ENCODE results near the gene SLC49A3. TPM values are rescaled to one million over a fixed set of nuclear protein-coding genes. Genes with fewer than 3 reads are reported as not detected.

SLC49A3 gene
- total and polyA plus RNA-seq, 2 of the 4 experiments (the other 2 are of a cell fraction), result under 0.01 to 0.32 TPM

- H3K4me2 ChIP-seq (ENCODE audit: low read depth, low read length), result no peak overlapping the region
- H4K91ac ChIP-seq (ENCODE audit: insufficient read depth, low read depth, low read length), result no peak overlapping the region
- no peak overlapping the region for H4K8ac ChIP-seq (ENCODE audit: low read depth in 2 of 2, low read length in 2 of 2)
- WGBS, 2 experiments (ENCODE audit: extremely low coverage in 2 of 2, insufficient read length in 1 of 2), result 95% methylated on average over 14 of the region's 20 CpGs; no CpG with 5 or more reads in 1 of the 2 experiments
- no peak overlapping the region for H2BK120ac ChIP-seq (ENCODE audit: low read depth, low read length)
- H3K56ac ChIP-seq (ENCODE audit: extremely low read depth, insufficient read depth, low read length), result no peak overlapping the region
- no peak overlapping the region for H2BK15ac ChIP-seq (ENCODE audit: low read depth, low read length)
- H3K23ac ChIP-seq (ENCODE audit: low read depth, low read length), result no peak overlapping the region
- intact Hi-C loops (cut with micrococcal nuclease), result no loop called here
- no peak overlapping the region for H4K5ac ChIP-seq (ENCODE audit: low read depth, low read length)
- POLR2A ChIA-PET (ENCODE audit: unreplicated experiment), result no interaction called here
- no peaks in the 10 kb centered on the region for H3K9me3 ChIP-seq (ENCODE audit: control insufficient read depth, insufficient read depth, low read length)
- H3K36me3 ChIP-seq (ENCODE audit: control insufficient read depth, insufficient read depth, low read length), result peaks cover 48% of the 10 kb centered on the region
- H3K4ac ChIP-seq (ENCODE audit: low read depth, low read length), result no peak overlapping the region
- H3K4me1 ChIP-seq (ENCODE audit: control insufficient read depth, insufficient read depth, low read length), result no peaks in the 10 kb centered on the region
- H3K18ac ChIP-seq (ENCODE audit: low read depth, low read length), result no peak overlapping the region
- BruUV-seq (replicated peaks), result no TSS peak
- no peak overlapping the region for H3K14ac ChIP-seq (replicated peaks; ENCODE audit: low read depth, low read length)
- ATAC-seq (ENCODE audit: low read depth) (no peak), DNase-seq (no peak)
- no peak overlapping the region for H2BK20ac ChIP-seq (ENCODE audit: low read depth, low read length)
- H2BK5ac ChIP-seq (ENCODE audit: low read depth, low read length, poor library complexity, severe bottlenecking), result no peak overlapping the region
- H3K79me1 ChIP-seq (ENCODE audit: low read depth in 1 of 2, low read length in 2 of 2), result peaks cover 17 to 43% of the 10 kb centered on the region in 2 experiments
- H2AFZ ChIP-seq (replicated peaks; ENCODE audit: low read length, poor library complexity), result no peak overlapping the region
- no peak for TF ChIP-seq RAD21 (IDR thresholded peaks at IDR 0.05; ENCODE audit: low read length)
- no peak for TF ChIP-seq MAFK (IDR thresholded peaks at IDR 0.05; ENCODE audit: low read depth, low read length)
- no peak for TF ChIP-seq CEBPB (IDR thresholded peaks at IDR 0.05; ENCODE audit: low read depth, low read length)
- no peak for TF ChIP-seq CHD1 (IDR thresholded peaks at IDR 0.05; ENCODE audit: low read depth, low read length)
- TF ChIP-seq USF2 (IDR thresholded peaks at IDR 0.05; ENCODE audit: low read depth, low read length), result no peak
- no peak for TF ChIP-seq CTCF (conservative IDR thresholded peaks at IDR 0.05; ENCODE audit: low read depth, low read length)
- TF ChIP-seq RFX5 (IDR thresholded peaks at IDR 0.05; ENCODE audit: low read depth, low read length), result no peak
- TF ChIP-seq MXI1 (IDR thresholded peaks at IDR 0.05; ENCODE audit: borderline replicate concordance, low read depth, low read length), result no peak
- no peak for TF ChIP-seq BHLHE40 (IDR thresholded peaks at IDR 0.05; ENCODE audit: low read depth, low read length)
- no peak for TF ChIP-seq SMC3 (IDR thresholded peaks at IDR 0.05; ENCODE audit: low read depth, low read length)
- no peak for TF ChIP-seq RCOR1 (IDR thresholded peaks at IDR 0.05; ENCODE audit: insufficient replicate concordance, low read length)
- no peak for TF ChIP-seq ELK1 (IDR thresholded peaks at IDR 0.05; ENCODE audit: borderline replicate concordance, low read depth, low read length)
- TF ChIP-seq MAZ (IDR thresholded peaks at IDR 0.05; ENCODE audit: borderline replicate concordance, low read depth, low read length), result no peak
- TF ChIP-seq POLR2A (IDR thresholded peaks at IDR 0.05; ENCODE audit: low read depth, low read length), result no peak
- TF ChIP-seq FOS (IDR thresholded peaks at IDR 0.05; ENCODE audit: low read depth, low read length), result no peak
- TF ChIP-seq NFE2L2 (IDR thresholded peaks at IDR 0.05; ENCODE audit: low read depth, low read length), result no peak
- 0 out of 2 replicates have a peak, but pooled peaks cover 5% of the 10 kb centered on the region for H3K9me1 ChIP-seq (ENCODE audit: insufficient read depth, low read length)
- no peak overlapping the region for H2AK9ac ChIP-seq (replicated peaks; ENCODE audit: low read depth, low read length, poor library complexity)
- H3K27ac ChIP-seq (ENCODE audit: insufficient read depth, low read length), result no peak overlapping the region
- H3K4me3 ChIP-seq (ENCODE audit: insufficient read depth, low read depth, low read length), result no peak overlapping the region
- peaks cover 39% of the 10 kb centered on the region for H4K20me1 ChIP-seq (ENCODE audit: insufficient read depth, low read length)
- dilution Hi-C loops (cut with HindIII; ENCODE audit: low sequenced_read_pairs, unreplicated experiment), result no loop called here
- in situ Hi-C loops (cut with MboI; ENCODE audit: low sequenced_read_pairs), result no loop called here
- no peak overlapping the region for H3K9ac ChIP-seq (ENCODE audit: low read depth, low read length)
- no peaks in the 10 kb centered on the region for H3K27me3 ChIP-seq (ENCODE audit: control insufficient read depth, insufficient read depth, low read length)
- CTCF ChIA-PET, result no interaction called here
- no peak overlapping the region for H2AK5ac ChIP-seq (ENCODE audit: low read depth, low read length)
These were observed 43.5 kb upstream of the SLC49A3 start for GRCh38 chr4:732486-732885.
